OCI-LY7 (cell line): ENCODE results near the gene IFNL4. TPM values are rescaled to one million over a fixed set of nuclear protein-coding genes. Genes with fewer than 3 reads are reported as not detected.

Experiments used
- BruUV-seq: library from RNA; stranded (reverse); fragments of 400-500 nt; replicated peaks from 2 replicates; lab custom pipeline; 2021; lab: Mats Ljungman, UMichigan
- CTCF ChIA-PET: fragments of 300-600 bp; sonication (Branson Sonifier 250); formaldehyde crosslinking; loops from one replicate; lab custom pipeline; 2022; ENCODE audit warnings: antibody characterized with exemption; ENCODE audit not compliant: unreplicated experiment; lab: Charles Lee
- POLR2A ChIA-PET: fragments of 300-600 bp; sonication (Branson Sonifier 250); formaldehyde crosslinking; loops from one replicate; lab custom pipeline; 2022; ENCODE audit warnings: antibody characterized with exemption; lab: Charles Lee
- DNase-seq: peaks from one replicate; pipeline ENCODE4 v3.0.0-alpha.2; 2015; ENCODE audit warnings: low spot score
- H2AFZ ChIP-seq: fragments of 200-600 bp; sonication (generic), shearing (Covaris generic); 2 replicates; pipeline ENCODE4 v1.6.1; 2014; ENCODE audit warnings: mild to moderate bottlenecking, antibody characterized with exemption, low read length, moderate library complexity
- H3K27ac ChIP-seq: fragments of 200-600 bp; sonication (generic); 2 replicates; pipeline ENCODE4 v1.5.1; 2014; ENCODE audit warnings: mixed run types, low read depth, mild to moderate bottlenecking, moderate library complexity, low read length, inconsistent platforms; ENCODE audit not compliant: poor library complexity, severe bottlenecking
- H3K36me3 ChIP-seq: fragments of 200-600 bp; sonication (generic); 2 replicates; pipeline ENCODE4 v1.6.1; 2014; ENCODE audit warnings: mild to moderate bottlenecking, antibody characterized with exemption, low read length, moderate library complexity, mixed read lengths; ENCODE audit not compliant: insufficient read depth
- H3K4me1 ChIP-seq: fragments of 200-600 bp; sonication (generic); 2 replicates; pipeline ENCODE4 v1.5.1; 2014; ENCODE audit warnings: mild to moderate bottlenecking, low read length; ENCODE audit not compliant: insufficient read depth, poor library complexity, severe bottlenecking
- H3K4me2 ChIP-seq: fragments of 200-600 bp; sonication (generic); 2 replicates; pipeline ENCODE4 v1.6.1; 2014; ENCODE audit warnings: mild to moderate bottlenecking, low read length
- H3K4me3 ChIP-seq: fragments of 200-600 bp; sonication (generic); 2 replicates; pipeline ENCODE4 v1.5.1; 2014; ENCODE audit warnings: mild to moderate bottlenecking, low read depth, low read length; ENCODE audit not compliant: poor library complexity, severe bottlenecking
- H3K79me2 ChIP-seq: fragments of 200-600 bp; sonication (generic); 2 replicates; pipeline ENCODE4 v1.6.1; 2016; ENCODE audit warnings: low read depth, mild to moderate bottlenecking, low read length, moderate library complexity, mixed read lengths; ENCODE audit not compliant: insufficient read depth
- H3K9me2 ChIP-seq: fragments of 200-600 bp; sonication (generic); 2 replicates; pipeline ENCODE4 v1.6.1; 2016; ENCODE audit warnings: mild to moderate bottlenecking, low read length, mixed read lengths; ENCODE audit not compliant: insufficient read depth
- H3K9me3 ChIP-seq: fragments of 200-600 bp; sonication (generic); 2 replicates; pipeline ENCODE4 v1.6.1; 2014; ENCODE audit warnings: mild to moderate bottlenecking, mixed run types, low read length, mixed read lengths
- H4K20me1 ChIP-seq: fragments of 200-600 bp; sonication (generic); 2 replicates; pipeline ENCODE4 v1.6.1; 2014; ENCODE audit warnings: mild to moderate bottlenecking, antibody characterized with exemption, low read length, moderate library complexity, mixed read lengths; ENCODE audit not compliant: insufficient read depth
- CTCF ChIP-seq: fragments of 200-600 bp; sonication (generic); conservative IDR thresholded peaks from 2 replicates; pipeline ENCODE4 v1.5.1; 2014; ENCODE audit warnings: mild to moderate bottlenecking, antibody characterized with exemption, low read length, moderate library complexity, mixed read lengths
- EZH2phosphoT487 ChIP-seq: fragments of 200-600 bp; sonication (generic); IDR thresholded peaks from 2 replicates; pipeline ENCODE4 v1.6.1; 2018; ENCODE audit warnings: low read depth, borderline replicate concordance, mild to moderate bottlenecking, mixed run types, antibody characterized with exemption, low read length, moderate library complexity, mixed read lengths
- intact Hi-C: fragments of 100-400 bp; cut with micrococcal nuclease; formaldehyde crosslinking; loops from one replicate; pipeline ENCODE4 v1.10.0; 2022; ENCODE audit not compliant: unreplicated experiment
- total RNA-seq, 2 experiments: library from RNA; depleted of rRNA in 1 of 2; stranded (reverse); fragments of >200 nt in 1 of 2; shearing (Covaris generic) in 1 of 2; gene quantifications; 2 replicates each; pipeline ENCODE4 v1.2.3, GENCODE V29; 2014 to 2022

The IFNL4 gene
- total RNA-seq, 2 experiments from 2014 or later, result not detected

- CTCF ChIA-PET, result interaction anchor here (0.6 kb wide), 1 partner anchor 329 kb away, joined by 4 read pairs; no protein-coding TSS in a partner anchor
- TF ChIP-seq EZH2phosphoT487 (no peak), CTCF (no peak)
- Histone ChIP-seq H2AFZ (no peak within 1 kb of the TSS), H3K27ac (no peak within 1 kb of the TSS), H3K4me2 (no peak within 1 kb of the TSS), H3K36me3 (no peaks in the 10 kb centered on the region), H3K9me2 (no peaks in the 10 kb centered on the region), H3K79me2 (no peaks in the 10 kb centered on the region), H3K9me3 (no peaks in the 10 kb centered on the region), H3K4me1 (no peaks in the 10 kb centered on the region), H3K4me3 (no peak within 1 kb of the TSS), H4K20me1 (no peaks in the 10 kb centered on the region)
- no peak for DNase-seq
- POLR2A ChIA-PET, result no interaction called here
- BruUV-seq, result no TSS peak
- intact Hi-C loops, result no loop called here
Measured at GRCh38 chr19:39296055-39296645, 47.5 kb upstream of the IFNL4 start, which contains the start of gene IFNL1. TSS of gene IFNL1 (plus strand) at chr19:39296407. CDS start at chr19:39296422, 15 bp downstream.

- CTCF ChIA-PET, result no interaction called here
- Histone ChIP-seq H3K27ac (no peak overlapping the region), H3K4me3 (no peak overlapping the region), H3K9me2 (no peaks in the 10 kb centered on the region), H3K4me1 (peaks cover 8% of the 10 kb centered on the region), H2AFZ (no peak overlapping the region), H3K36me3 (no peaks in the 10 kb centered on the region), H3K79me2 (no peaks in the 10 kb centered on the region), H3K4me2 (no peak overlapping the region), H3K9me3 (no peaks in the 10 kb centered on the region), H4K20me1 (no peaks in the 10 kb centered on the region)
- POLR2A ChIA-PET, result no interaction called here
- no TSS peak for BruUV-seq
- TF ChIP-seq CTCF, result no peak
- TF ChIP-seq EZH2phosphoT487, result no peak
- DNase-seq, result no peak
- intact Hi-C loops, result no loop called here
Measured at GRCh38 chr19:39293394-39293793, 44.7 kb upstream of the IFNL4 start.

GRCh38 chr19:39284032-39284431, 35.4 kb upstream of the IFNL4 start:
- intact Hi-C loops, result no loop called here
- Histone ChIP-seq H2AFZ (no peak overlapping the region), H3K9me2 (no peaks in the 10 kb centered on the region), H3K4me1 (no peaks in the 10 kb centered on the region), H3K4me3 (no peak overlapping the region), H3K79me2 (no peaks in the 10 kb centered on the region), H4K20me1 (no peaks in the 10 kb centered on the region), H3K36me3 (no peaks in the 10 kb centered on the region), H3K9me3 (peaks cover 8% of the 10 kb centered on the region; the same call in 1 of the 2 replicates), H3K27ac (no peak overlapping the region), H3K4me2 (no peak overlapping the region)
- TF ChIP-seq CTCF (no peak), EZH2phosphoT487 (no peak)
- POLR2A ChIA-PET, result no interaction called here
- no peak for DNase-seq
- CTCF ChIA-PET, result no interaction called here
- no TSS peak for BruUV-seq
